DOHH2 (cell line): Measurements from ENCODE around the gene SUPT20HL1.

Experiments used
- CTCF ChIP-seq: fragments of 200-600 bp; sonication (generic); IDR thresholded peaks from one replicate; pipeline ENCODE4 v1.5.1; 2014; ENCODE audit warnings: antibody characterized with exemption, mild to moderate bottlenecking, low read depth, low read length; ENCODE audit not compliant: poor library complexity, severe bottlenecking
- EZH2phosphoT487 ChIP-seq: fragments of 200-600 bp; sonication (generic); IDR thresholded peaks from 2 replicates; pipeline ENCODE4 v1.6.1; 2017; ENCODE audit warnings: borderline replicate concordance, mild to moderate bottlenecking, antibody characterized with exemption, low read length, moderate library complexity, mixed read lengths

- TF ChIP-seq CTCF = no peak
- TF ChIP-seq EZH2phosphoT487 = no peak
These were observed 15.2 kb downstream of the SUPT20HL1 start for GRCh38 chrX:24375600-24376131.
